22Rv1 (cell line): Measurements from ENCODE around the gene VSIR.

Source experiments
- ZFX ChIP-seq: fragments of 450-650 bp; IDR thresholded peaks from 2 replicates; pipeline ENCODE4 v1.6.1; 2017; ENCODE audit warnings: antibody characterized with exemption, borderline replicate concordance
- TF ChIP-seq, protein P1 (sequence below): fragments of 450-650 bp; IDR thresholded peaks from 2 replicates; pipeline ENCODE4 v1.5.1; 2017; ENCODE audit warnings: mild to moderate bottlenecking

- TF ChIP-seq, protein P1, sequence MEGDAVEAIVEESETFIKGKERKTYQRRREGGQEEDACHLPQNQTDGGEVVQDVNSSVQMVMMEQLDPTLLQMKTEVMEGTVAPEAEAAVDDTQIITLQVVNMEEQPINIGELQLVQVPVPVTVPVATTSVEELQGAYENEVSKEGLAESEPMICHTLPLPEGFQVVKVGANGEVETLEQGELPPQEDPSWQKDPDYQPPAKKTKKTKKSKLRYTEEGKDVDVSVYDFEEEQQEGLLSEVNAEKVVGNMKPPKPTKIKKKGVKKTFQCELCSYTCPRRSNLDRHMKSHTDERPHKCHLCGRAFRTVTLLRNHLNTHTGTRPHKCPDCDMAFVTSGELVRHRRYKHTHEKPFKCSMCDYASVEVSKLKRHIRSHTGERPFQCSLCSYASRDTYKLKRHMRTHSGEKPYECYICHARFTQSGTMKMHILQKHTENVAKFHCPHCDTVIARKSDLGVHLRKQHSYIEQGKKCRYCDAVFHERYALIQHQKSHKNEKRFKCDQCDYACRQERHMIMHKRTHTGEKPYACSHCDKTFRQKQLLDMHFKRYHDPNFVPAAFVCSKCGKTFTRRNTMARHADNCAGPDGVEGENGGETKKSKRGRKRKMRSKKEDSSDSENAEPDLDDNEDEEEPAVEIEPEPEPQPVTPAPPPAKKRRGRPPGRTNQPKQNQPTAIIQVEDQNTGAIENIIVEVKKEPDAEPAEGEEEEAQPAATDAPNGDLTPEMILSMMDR = no peak
- TF ChIP-seq ZFX = no peak
Observed at GRCh38 chr10:71812913-71813590, 39.7 kb upstream of the VSIR start.
